Parathyroid adenoma (tissue), 2 donors: ENCODE data around the gene CHRNA7.

Experiments used
- H2AFZ ChIP-seq: fragments of 300-600 bp; sonication (generic); one replicate; pipeline ENCODE4 v1.7.0; 2017; ENCODE audit warnings: antibody characterized with exemption, mild to moderate bottlenecking
- H3K27ac ChIP-seq: fragments of 300-600 bp; sonication (generic); one replicate; pipeline ENCODE4 v1.7.0; 2017
- H3K27me3 ChIP-seq: fragments of 300-600 bp; sonication (generic); one replicate; pipeline ENCODE4 v1.7.0; 2017; ENCODE audit warnings: low read length; ENCODE audit not compliant: control insufficient read depth, insufficient read depth
- H3K36me3 ChIP-seq: fragments of 300-600 bp; sonication (generic); one replicate; pipeline ENCODE4 v1.7.0; 2017; ENCODE audit warnings: low read length; ENCODE audit not compliant: control insufficient read depth, insufficient read depth
- H3K4me1 ChIP-seq: fragments of 300-600 bp; sonication (generic); one replicate; pipeline ENCODE4 v1.7.0; 2017; ENCODE audit warnings: control low read depth
- H3K4me2 ChIP-seq: fragments of 300-600 bp; sonication (generic); one replicate; pipeline ENCODE4 v1.7.0; 2017; ENCODE audit warnings: low read length
- H3K4me3 ChIP-seq: fragments of 300-600 bp; sonication (generic); one replicate; pipeline ENCODE4 v1.7.0; 2017; ENCODE audit warnings: low read depth, low read length
- H3K79me2 ChIP-seq: fragments of 300-600 bp; sonication (generic); one replicate; pipeline ENCODE4 v1.7.0; 2017; ENCODE audit warnings: control low read depth
- H3K9ac ChIP-seq: fragments of 300-600 bp; sonication (generic); one replicate; pipeline ENCODE4 v1.7.0; 2017; ENCODE audit warnings: mild to moderate bottlenecking
- H3K9me3 ChIP-seq: fragments of 300-600 bp; sonication (generic); one replicate; pipeline ENCODE4 v1.7.0; 2017; ENCODE audit warnings: low read length; ENCODE audit not compliant: control insufficient read depth
- TF ChIP-seq, protein P1 (sequence below): fragments of 300-600 bp; sonication (generic); IDR thresholded peaks from one replicate; pipeline ENCODE4 v1.7.0; 2017; ENCODE audit warnings: antibody characterized with exemption, mild to moderate bottlenecking
- donor health status: primary hyperparathyroidism.

CHRNA7 gene

DNA sequence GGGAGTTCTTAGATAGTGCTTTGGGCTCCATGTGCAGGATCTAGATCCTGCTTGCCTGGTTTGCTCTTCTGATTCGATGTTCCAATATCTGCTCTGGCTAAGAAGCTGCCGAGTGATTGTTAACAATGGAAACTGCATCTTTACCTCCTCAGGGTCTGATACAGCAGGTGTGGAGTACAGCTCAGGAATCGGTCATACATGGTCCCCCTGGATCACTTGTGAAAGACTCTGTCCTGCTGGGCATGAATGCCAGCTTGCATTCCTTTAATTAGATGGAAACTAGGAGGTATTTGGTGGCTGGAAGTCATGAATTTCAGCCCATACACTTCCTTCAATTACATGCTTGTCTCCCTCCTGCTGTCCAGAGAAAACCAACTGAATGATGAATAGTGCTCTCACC, 95.3 kb downstream of the CHRNA7 start:
- Histone ChIP-seq H3K27ac (no peak overlapping the region), H3K79me2 (no peaks in the 10 kb centered on the region), H3K9me3 (no peaks in the 10 kb centered on the region), H3K9ac (no peak overlapping the region), H3K4me3 (no peak overlapping the region), H3K4me1 (no peaks in the 10 kb centered on the region), H3K27me3 (no peaks in the 10 kb centered on the region), H3K4me2 (no peak overlapping the region), H2AFZ (no peak overlapping the region), H3K36me3 (no peaks in the 10 kb centered on the region)
- TF ChIP-seq, protein P1, sequence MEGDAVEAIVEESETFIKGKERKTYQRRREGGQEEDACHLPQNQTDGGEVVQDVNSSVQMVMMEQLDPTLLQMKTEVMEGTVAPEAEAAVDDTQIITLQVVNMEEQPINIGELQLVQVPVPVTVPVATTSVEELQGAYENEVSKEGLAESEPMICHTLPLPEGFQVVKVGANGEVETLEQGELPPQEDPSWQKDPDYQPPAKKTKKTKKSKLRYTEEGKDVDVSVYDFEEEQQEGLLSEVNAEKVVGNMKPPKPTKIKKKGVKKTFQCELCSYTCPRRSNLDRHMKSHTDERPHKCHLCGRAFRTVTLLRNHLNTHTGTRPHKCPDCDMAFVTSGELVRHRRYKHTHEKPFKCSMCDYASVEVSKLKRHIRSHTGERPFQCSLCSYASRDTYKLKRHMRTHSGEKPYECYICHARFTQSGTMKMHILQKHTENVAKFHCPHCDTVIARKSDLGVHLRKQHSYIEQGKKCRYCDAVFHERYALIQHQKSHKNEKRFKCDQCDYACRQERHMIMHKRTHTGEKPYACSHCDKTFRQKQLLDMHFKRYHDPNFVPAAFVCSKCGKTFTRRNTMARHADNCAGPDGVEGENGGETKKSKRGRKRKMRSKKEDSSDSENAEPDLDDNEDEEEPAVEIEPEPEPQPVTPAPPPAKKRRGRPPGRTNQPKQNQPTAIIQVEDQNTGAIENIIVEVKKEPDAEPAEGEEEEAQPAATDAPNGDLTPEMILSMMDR = no peak

DNA sequence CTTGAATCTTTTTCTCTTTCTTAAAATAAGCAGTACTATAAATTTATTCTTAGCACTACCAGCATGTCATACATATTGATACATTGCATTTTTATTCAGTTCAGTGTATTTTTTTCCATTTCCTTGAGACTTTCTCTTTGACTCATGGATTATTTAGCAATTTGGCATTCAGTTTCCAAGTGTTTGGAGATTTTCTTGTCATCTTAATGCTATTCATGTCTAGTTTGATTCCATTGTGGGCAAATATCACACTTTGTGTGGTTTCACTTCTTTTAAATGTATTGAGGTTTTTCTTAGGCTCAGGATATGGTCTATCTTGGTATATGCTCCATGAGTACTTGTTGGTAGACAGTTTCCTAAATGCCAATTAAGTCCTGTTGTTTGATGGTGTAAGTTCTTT, 99.5 kb downstream of the CHRNA7 start:
- Histone ChIP-seq H3K4me1 (no peaks in the 10 kb centered on the region), H3K79me2 (no peaks in the 10 kb centered on the region), H3K27me3 (no peaks in the 10 kb centered on the region), H3K4me2 (no peak overlapping the region), H3K9me3 (no peaks in the 10 kb centered on the region), H3K27ac (no peak overlapping the region), H2AFZ (no peak overlapping the region), H3K9ac (no peak overlapping the region), H3K36me3 (no peaks in the 10 kb centered on the region), H3K4me3 (no peak overlapping the region)
- TF ChIP-seq, protein P1 = no peak

DNA sequence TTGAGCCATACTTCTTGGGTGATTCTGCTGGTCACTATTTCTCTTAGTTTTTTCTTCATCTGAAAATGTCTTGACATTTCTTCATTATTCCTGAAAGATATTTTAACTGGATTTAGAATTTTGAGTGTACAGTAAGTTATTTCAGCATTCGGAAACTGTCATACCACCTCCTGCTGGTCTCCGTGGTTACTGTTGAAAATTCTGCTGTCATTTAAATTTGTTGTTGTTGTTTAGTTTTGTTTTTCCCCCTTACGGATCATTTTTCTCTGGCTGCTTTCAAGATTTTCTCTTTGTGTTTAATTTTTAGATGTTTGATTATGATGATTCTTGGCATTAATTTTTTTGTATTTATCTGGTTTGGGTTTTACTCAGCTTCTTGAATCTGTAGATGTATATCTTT, 100.5 kb downstream of the CHRNA7 start:
- TF ChIP-seq, protein P1 = no peak
- H3K9ac ChIP-seq = no peak overlapping the region
- no peak overlapping the region for H3K4me2 ChIP-seq
- H2AFZ ChIP-seq = no peak overlapping the region
- H3K27me3 ChIP-seq = no peaks in the 10 kb centered on the region
- H3K9me3 ChIP-seq = no peaks in the 10 kb centered on the region
- no peaks in the 10 kb centered on the region for H3K36me3 ChIP-seq
- H3K4me1 ChIP-seq = no peaks in the 10 kb centered on the region
- H3K79me2 ChIP-seq = no peaks in the 10 kb centered on the region
- H3K4me3 ChIP-seq = no peak overlapping the region
- H3K27ac ChIP-seq = no peak overlapping the region

DNA sequence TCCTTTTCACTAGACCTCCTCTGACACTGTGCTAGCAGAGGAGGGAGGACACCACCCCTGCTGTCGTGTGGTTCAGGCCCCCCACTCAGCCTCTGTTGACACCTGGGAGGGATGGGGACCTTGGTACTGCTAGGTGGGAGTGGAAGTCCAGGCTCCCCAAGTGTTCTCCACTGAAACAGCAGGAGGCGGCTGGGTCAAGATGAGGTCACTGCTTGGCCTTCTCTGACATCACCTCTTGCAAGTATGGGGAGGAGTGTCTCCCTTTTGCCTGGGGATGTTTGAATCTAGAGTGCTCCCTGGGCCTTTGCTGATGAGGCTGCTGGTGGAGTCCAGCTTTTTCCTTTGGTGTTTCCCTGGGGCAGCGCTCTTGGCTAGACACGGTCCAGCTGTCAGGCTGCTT, 101.5 kb downstream of the CHRNA7 start:
- Histone ChIP-seq H3K27ac (no peak overlapping the region), H3K79me2 (no peaks in the 10 kb centered on the region), H3K4me3 (no peak overlapping the region), H3K9me3 (no peaks in the 10 kb centered on the region), H3K9ac (no peak overlapping the region), H2AFZ (no peak overlapping the region), H3K27me3 (no peaks in the 10 kb centered on the region), H3K4me1 (no peaks in the 10 kb centered on the region), H3K36me3 (no peaks in the 10 kb centered on the region), H3K4me2 (no peak overlapping the region)
- TF ChIP-seq, protein P1 = no peak

DNA sequence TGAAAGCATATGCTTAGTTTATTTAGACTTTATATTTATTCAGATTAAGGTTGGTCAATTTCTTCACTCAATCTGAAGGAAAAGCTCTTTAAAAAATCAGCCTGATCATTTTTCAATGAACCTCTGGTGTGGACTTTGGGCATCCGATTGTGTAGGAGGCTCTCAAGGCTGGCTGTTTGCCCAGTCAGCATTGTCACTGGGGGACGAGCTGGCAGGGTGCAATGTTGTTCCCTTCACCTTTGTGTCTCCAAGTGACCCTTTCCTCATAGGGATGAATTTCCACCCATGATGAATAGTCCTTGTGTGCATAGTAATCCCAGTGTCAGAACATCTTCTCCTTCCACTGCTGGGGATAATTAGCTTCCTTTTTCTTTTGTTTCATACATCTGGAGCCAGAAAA, 102.5 kb downstream of the CHRNA7 start:
- Histone ChIP-seq H3K9me3 (no peaks in the 10 kb centered on the region), H3K4me3 (no peak overlapping the region), H2AFZ (no peak overlapping the region), H3K27me3 (no peaks in the 10 kb centered on the region), H3K36me3 (no peaks in the 10 kb centered on the region), H3K4me2 (no peak overlapping the region), H3K27ac (no peak overlapping the region), H3K79me2 (no peaks in the 10 kb centered on the region), H3K9ac (no peak overlapping the region), H3K4me1 (no peaks in the 10 kb centered on the region)
- TF ChIP-seq, protein P1 = no peak
